Measurements from ENCODE around the gene C3orf33. TPM values are rescaled to one million over a fixed set of nuclear protein-coding genes. Genes with fewer than 3 reads are reported as not detected.

Gene C3orf33
- polyA plus RNA-seq, 2 of the 4 experiments (the other 2 are of a cell fraction), result 8.3 to 11.1 TPM

DNA sequence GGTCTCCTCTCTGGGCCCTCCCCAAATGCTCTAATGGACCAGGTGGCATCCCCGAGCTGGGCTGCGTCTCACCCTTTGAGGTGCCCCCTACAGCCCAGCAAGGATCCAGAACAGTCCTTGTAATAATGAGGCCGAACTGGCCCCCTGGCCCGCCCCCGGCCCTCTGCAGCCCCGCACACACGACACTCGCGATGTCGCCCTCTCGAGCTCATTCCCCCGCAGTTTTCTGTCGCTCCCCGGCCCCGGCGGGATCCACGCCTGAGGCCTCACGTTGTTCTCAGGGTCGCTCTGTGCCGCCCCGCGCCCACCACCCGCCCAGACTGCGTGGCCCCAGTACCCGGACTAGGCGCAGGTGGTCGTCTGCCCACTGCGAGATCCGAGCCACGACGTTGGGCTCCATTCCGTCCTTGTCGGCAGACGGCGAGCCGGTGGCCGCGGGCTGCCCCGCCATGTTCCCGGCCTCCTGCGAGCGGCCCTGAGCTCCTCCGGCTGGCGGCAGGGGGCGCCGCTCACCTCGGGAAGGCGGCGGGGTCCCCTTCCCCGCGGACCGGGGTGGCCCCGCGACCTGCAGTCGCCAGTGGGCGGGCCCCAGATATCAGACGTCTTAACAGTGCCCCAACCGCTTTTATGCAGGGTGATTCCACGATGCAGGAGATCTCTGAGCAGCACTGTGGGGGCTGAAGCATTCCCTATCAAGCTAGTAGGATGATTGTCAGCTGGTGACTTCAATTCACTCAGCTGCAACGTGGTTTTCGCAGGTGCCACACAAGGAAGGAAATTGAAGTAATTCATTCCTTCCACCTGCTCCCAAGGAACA, at the start of gene C3orf33 (continued):
- TF ChIP-seq, protein P1, sequence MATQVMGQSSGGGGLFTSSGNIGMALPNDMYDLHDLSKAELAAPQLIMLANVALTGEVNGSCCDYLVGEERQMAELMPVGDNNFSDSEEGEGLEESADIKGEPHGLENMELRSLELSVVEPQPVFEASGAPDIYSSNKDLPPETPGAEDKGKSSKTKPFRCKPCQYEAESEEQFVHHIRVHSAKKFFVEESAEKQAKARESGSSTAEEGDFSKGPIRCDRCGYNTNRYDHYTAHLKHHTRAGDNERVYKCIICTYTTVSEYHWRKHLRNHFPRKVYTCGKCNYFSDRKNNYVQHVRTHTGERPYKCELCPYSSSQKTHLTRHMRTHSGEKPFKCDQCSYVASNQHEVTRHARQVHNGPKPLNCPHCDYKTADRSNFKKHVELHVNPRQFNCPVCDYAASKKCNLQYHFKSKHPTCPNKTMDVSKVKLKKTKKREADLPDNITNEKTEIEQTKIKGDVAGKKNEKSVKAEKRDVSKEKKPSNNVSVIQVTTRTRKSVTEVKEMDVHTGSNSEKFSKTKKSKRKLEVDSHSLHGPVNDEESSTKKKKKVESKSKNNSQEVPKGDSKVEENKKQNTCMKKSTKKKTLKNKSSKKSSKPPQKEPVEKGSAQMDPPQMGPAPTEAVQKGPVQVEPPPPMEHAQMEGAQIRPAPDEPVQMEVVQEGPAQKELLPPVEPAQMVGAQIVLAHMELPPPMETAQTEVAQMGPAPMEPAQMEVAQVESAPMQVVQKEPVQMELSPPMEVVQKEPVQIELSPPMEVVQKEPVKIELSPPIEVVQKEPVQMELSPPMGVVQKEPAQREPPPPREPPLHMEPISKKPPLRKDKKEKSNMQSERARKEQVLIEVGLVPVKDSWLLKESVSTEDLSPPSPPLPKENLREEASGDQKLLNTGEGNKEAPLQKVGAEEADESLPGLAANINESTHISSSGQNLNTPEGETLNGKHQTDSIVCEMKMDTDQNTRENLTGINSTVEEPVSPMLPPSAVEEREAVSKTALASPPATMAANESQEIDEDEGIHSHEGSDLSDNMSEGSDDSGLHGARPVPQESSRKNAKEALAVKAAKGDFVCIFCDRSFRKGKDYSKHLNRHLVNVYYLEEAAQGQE (IDR thresholded peaks at IDR 0.05), result no peak
- no peak for TF ChIP-seq HDAC2 (IDR thresholded peaks at IDR 0.05)
- TF ChIP-seq, protein P2, sequence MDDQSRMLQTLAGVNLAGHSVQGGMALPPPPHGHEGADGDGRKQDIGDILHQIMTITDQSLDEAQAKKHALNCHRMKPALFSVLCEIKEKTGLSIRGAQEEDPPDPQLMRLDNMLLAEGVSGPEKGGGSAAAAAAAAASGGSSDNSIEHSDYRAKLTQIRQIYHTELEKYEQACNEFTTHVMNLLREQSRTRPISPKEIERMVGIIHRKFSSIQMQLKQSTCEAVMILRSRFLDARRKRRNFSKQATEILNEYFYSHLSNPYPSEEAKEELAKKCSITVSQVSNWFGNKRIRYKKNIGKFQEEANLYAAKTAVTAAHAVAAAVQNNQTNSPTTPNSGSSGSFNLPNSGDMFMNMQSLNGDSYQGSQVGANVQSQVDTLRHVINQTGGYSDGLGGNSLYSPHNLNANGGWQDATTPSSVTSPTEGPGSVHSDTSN (IDR thresholded peaks at IDR 0.05), result no peak
- no peak for TF ChIP-seq ZC3H11A (IDR thresholded peaks at IDR 0.05)
- no peak for TF ChIP-seq FOSB (CRISPR knock-in tag; IDR thresholded peaks at IDR 0.05)
- no peak for TF ChIP-seq CBX8 (IDR thresholded peaks at IDR 0.05)
- no peak for TF ChIP-seq EHMT2 (IDR thresholded peaks at IDR 0.05; ENCODE audit: low read depth)
- TF ChIP-seq HOXB13 (CRISPR knock-in tag; IDR thresholded peaks at IDR 0.05; ENCODE audit: low read depth), result no peak
- peak; percentile 95 for TF ChIP-seq PHF8 (IDR thresholded peaks at IDR 0.05; ENCODE audit: borderline replicate concordance, low read depth)
- no peak for TF ChIP-seq NR3C1 (IDR thresholded peaks at IDR 0.05)
- TF ChIP-seq CEBPB (IDR thresholded peaks at IDR 0.05), result no peak
- TF ChIP-seq EHF (CRISPR knock-in tag; IDR thresholded peaks at IDR 0.05), result no peak
- TF ChIP-seq, protein P3, sequence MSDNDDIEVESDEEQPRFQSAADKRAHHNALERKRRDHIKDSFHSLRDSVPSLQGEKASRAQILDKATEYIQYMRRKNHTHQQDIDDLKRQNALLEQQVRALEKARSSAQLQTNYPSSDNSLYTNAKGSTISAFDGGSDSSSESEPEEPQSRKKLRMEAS (IDR thresholded peaks at IDR 0.05), result peak; percentile 79
- TF ChIP-seq SMC3 (IDR thresholded peaks at IDR 0.05), result peak; percentile 66
- TF ChIP-seq, protein P4, sequence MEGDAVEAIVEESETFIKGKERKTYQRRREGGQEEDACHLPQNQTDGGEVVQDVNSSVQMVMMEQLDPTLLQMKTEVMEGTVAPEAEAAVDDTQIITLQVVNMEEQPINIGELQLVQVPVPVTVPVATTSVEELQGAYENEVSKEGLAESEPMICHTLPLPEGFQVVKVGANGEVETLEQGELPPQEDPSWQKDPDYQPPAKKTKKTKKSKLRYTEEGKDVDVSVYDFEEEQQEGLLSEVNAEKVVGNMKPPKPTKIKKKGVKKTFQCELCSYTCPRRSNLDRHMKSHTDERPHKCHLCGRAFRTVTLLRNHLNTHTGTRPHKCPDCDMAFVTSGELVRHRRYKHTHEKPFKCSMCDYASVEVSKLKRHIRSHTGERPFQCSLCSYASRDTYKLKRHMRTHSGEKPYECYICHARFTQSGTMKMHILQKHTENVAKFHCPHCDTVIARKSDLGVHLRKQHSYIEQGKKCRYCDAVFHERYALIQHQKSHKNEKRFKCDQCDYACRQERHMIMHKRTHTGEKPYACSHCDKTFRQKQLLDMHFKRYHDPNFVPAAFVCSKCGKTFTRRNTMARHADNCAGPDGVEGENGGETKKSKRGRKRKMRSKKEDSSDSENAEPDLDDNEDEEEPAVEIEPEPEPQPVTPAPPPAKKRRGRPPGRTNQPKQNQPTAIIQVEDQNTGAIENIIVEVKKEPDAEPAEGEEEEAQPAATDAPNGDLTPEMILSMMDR (IDR thresholded peaks at IDR 0.05), result peak; percentile 94
- TF ChIP-seq MAFK (IDR thresholded peaks at IDR 0.05; ENCODE audit: partially characterized antibody), result no peak
- TF ChIP-seq KDM5A (IDR thresholded peaks at IDR 0.05), result peak; percentile 70
- TF ChIP-seq, protein P5, sequence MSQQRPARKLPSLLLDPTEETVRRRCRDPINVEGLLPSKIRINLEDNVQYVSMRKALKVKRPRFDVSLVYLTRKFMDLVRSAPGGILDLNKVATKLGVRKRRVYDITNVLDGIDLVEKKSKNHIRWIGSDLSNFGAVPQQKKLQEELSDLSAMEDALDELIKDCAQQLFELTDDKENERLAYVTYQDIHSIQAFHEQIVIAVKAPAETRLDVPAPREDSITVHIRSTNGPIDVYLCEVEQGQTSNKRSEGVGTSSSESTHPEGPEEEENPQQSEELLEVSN (IDR thresholded peaks at IDR 0.05; ENCODE audit: borderline replicate concordance, low read depth), result peak; percentile 80
- TF ChIP-seq HOXA7 (CRISPR knock-in tag; IDR thresholded peaks at IDR 0.05), result no peak
- TF ChIP-seq POLR2A (IDR thresholded peaks at IDR 0.05; ENCODE audit: low read length), result peak; percentile 63
- TF ChIP-seq RNF2 (IDR thresholded peaks at IDR 0.05; ENCODE audit: borderline replicate concordance, low read depth), result no peak
- TF ChIP-seq ZFP36 (IDR thresholded peaks at IDR 0.05; ENCODE audit: borderline replicate concordance, partially characterized antibody), result no peak
- TF ChIP-seq KDM1A (IDR thresholded peaks at IDR 0.05; ENCODE audit: low read depth), result no peak
- TF ChIP-seq RCOR1 (IDR thresholded peaks at IDR 0.05; ENCODE audit: low read depth, low read length), result no peak

All from A549 (cell line).